Activated T-cell treated with anti-CD3 and anti-CD28 coated beads, Interleukin-2, amount 50 U/mL, for 48 hours (primary cell): Measurements from ENCODE around the gene ABCC6.
"Not testable (repeated sequence)": the region's sequence is repeated elsewhere in the genome, so short reads cannot be mapped to it uniquely, and the experiment has no call there.

Experiments used
- DNase-seq, 2 experiments: peaks; one replicate each; pipeline ENCODE4 v3.0.0-alpha.2; 2020

The ABCC6 gene

GRCh38 chr16:16158082-16158658 lies 65.1 kb downstream of the ABCC6 start:
- no peak for DNase-seq

DNA sequence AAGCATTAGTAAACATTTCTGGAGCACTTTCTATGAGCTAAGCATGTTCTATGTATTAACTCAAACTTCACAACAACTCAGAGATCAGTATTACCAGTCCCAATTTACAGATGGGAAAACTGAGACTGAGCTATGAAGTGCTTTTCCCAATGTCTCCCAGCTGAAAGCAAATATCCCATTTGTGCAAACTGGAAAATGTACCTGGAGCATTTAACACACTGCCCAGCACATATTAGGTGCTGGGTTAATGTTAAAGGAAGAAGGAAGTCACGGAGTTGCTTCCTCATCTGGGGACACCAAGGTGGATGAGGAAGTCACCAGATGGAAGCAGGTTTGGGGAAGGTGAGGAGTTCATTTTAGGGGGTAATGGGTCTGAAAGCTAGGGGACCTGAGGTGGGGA lies 66.1 kb downstream of the ABCC6 start:
- DNase-seq = no peak

GRCh38 chr16:16155234-16155633 lies 68.1 kb downstream of the ABCC6 start:
- no peak for DNase-seq

GRCh38 chr16:16154281-16154951 lies 68.9 kb downstream of the ABCC6 start:
- DNase-seq = no peak

- not testable (repeated sequence) for DNase-seq
Measured at GRCh38 chr16:16153000-16153399, 70.3 kb downstream of the ABCC6 start.

DNA sequence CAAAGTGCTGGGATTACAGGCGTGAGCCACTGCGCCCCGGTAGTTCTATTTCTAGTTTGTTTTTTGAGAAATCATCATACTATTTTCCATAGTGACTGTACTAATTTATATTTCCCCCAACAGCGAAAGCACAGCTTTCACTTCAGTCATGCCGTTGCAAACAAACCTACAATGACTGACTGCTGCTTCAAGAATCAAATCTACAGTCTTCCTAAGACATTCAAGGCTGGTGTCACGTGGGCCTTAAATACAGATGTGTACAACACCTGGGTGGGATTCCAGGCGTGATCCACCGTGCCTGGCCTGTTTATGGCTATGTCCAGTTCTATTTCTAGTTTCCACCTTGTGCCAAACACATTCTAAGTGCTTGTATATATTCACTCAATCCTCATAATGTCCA lies 72.0 kb downstream of the ABCC6 start:
- DNase-seq = no peak

GRCh38 chr16:16150878-16151152 lies 72.5 kb downstream of the ABCC6 start:
- no peak for DNase-seq

GRCh38 chr16:16150117-16150877 lies 73.0 kb downstream of the ABCC6 start:
- no peak for DNase-seq

- DNase-seq = no peak
Measured at GRCh38 chr16:16149710-16150116, 73.6 kb downstream of the ABCC6 start.

DNA sequence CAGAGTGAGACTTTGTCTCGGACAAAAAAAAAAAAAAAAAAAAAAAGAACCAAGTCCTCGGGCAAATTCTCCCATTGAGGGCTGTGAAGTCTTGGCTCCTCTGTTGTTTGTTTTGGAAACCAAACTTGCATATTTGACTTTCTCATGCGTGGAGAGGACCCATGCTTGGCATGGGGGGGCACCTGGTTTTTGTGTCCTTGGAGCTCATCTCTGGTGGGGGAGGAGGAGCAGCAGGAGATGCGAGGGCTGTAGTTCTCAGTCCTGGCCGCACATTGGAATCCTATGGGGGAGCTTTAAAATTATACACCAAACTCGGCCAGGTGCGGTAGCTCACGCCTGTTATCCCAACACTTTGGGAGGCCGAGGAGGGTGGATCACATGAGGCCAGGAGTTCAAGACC lies 74.5 kb downstream of the ABCC6 start:
- DNase-seq = no peak

GRCh38 chr16:16148000-16148599 lies 75.2 kb downstream of the ABCC6 start:
- DNase-seq = not testable (repeated sequence)

DNA sequence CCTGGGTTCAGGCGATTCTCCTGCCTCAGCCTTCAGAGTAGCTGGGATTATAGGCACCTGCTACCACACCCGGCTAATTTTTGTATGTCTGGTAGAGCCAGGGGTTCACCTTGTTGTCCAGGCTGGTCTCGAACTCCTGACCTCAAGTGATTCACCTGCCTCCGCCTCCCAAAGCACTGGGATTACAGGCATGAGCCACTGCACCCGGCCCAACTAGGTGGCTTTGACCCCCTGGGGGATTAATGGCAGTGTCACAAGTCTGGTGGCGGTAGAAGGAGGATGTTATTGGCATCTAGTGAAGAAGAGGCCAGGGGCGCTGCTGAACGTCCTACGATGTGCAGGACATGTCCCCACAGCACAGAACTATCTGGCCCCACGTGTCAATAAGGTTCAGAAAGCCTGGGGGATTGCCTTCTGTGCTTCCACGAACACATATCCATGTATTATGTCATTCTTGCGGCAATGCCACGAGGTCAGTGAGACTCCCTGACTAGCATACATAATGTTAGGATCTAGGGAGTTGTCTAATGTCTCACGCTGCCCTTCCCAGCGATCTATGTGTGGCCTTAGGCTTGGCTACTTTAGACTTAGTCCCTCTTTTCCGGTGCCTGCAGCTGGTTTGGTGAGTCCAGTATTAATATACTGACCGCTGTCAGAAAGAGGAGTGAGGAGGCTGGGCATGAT lies 75.8 kb downstream of the ABCC6 start:
- no peak for DNase-seq

GRCh38 chr16:16146380-16147315 lies 76.6 kb downstream of the ABCC6 start:
- no peak for DNase-seq

GRCh38 chr16:16145286-16145685 lies 78.0 kb downstream of the ABCC6 start:
- no peak for DNase-seq

GRCh38 chr16:16144416-16144815 lies 78.9 kb downstream of the ABCC6 start:
- DNase-seq = no peak

DNA sequence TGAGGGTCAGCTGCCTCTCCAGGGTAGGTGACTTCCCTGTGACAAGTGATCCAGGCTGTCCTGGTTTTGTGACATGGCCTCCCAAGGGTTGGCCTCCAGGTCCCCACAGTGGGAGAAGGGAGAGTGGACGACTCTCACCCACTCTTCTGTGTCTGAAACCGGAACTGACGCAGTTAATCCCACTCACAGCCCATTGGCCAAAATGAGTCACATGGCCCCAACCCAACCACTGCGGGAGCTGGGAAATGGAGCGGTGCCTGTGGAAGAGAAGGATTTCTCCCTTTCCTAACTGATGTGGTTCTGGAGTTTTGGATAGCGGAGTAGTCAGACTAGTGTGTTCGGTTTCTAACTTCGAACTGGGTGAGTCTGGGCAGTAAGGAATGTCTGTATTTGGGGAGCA lies 79.4 kb downstream of the ABCC6 start:
- DNase-seq = no peak

GRCh38 chr16:16143038-16143763 lies 80.1 kb downstream of the ABCC6 start:
- no peak for DNase-seq

DNA sequence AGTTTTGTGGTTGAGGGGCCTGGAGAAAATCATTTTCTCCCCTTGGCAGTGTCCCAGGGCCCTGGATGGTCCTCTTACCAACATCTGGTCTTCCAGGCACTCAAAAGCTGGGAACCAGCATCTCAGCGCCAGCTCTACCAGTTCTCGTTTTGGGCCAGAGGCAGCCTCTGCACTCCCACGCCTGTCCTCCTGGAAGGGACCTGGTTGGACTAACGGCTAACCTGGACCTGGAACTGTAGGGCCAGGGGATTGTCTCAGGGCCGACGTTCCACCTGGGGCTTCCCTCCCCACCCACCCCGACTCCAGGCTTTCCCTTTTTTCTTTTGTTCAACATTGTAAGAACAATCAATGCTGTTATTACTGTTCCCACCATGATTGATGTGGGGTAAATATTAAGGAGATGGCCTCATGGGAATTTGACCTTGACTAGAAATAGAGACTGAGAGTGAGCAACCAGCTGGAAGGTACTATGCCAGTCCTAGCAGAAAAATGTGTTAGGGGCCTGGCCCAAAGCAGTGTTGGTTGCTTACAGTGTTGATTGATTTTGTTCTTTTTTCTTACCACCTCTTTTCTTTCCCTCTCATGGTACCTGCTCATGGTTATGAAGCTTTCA lies 81.4 kb downstream of the ABCC6 start:
- no peak for DNase-seq

DNA sequence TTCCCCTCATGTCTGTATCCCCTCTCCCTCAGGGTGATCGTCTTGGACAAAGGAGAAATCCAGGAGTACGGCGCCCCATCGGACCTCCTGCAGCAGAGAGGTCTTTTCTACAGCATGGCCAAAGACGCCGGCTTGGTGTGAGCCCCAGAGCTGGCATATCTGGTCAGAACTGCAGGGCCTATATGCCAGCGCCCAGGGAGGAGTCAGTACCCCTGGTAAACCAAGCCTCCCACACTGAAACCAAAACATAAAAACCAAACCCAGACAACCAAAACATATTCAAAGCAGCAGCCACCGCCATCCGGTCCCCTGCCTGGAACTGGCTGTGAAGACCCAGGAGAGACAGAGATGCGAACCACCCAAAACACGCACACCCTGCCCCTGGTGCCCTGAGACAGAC lies 82.2 kb downstream of the ABCC6 start:
- DNase-seq = no peak

- DNase-seq = no peak
Measured at GRCh38 chr16:16140537-16140936, 82.8 kb downstream of the ABCC6 start.

GRCh38 chr16:16139806-16140205 lies 83.5 kb downstream of the ABCC6 start:
- DNase-seq = no peak
